ENCODE data around the gene C6orf89. TPM values are rescaled to one million over a fixed set of nuclear protein-coding genes. Genes with fewer than 3 reads are reported as not detected.

Gene C6orf89
- total and polyA plus RNA-seq, 2 of the 13 experiments (the other 11 are each of a cell fraction or from before 2014, with no cell fraction given): 22.1 to 32.2 TPM

GRCh38 chr6:36850021-36850420 is 35.7 kb upstream of the C6orf89 start (continued):
- TF ChIP-seq MZF1 (CRISPR knock-in tag; IDR thresholded peaks at IDR 0.05; ENCODE audit: borderline replicate concordance): no peak
- TF ChIP-seq ZSCAN21 (CRISPR knock-in tag; IDR thresholded peaks at IDR 0.05; ENCODE audit: borderline replicate concordance): no peak
- TF ChIP-seq BCLAF1 (IDR thresholded peaks at IDR 0.05): no peak
- no peak for TF ChIP-seq MED8 (CRISPR knock-in tag; IDR thresholded peaks at IDR 0.05; ENCODE audit: insufficient replicate concordance)

- peak; percentile 74 for FAIRE-seq
- intact Hi-C loops (cut with micrococcal nuclease; ENCODE audit: unreplicated experiment) (loop anchor here (1.0 to 10.0 kb wide), 3 partner anchors 41 to 226 kb away; no protein-coding TSS in a partner anchor), in situ Hi-C loops (cut with HindIII; ENCODE audit: extremely low pct_ligation_motif_present, low pct_unique_long_range_greater_than_20kb) (loop anchor here (5.0 kb wide), 2 partner anchors 39 to 79 kb away; no protein-coding TSS in a partner anchor)
- no peaks in the 10 kb centered on the region for H4K20me1 ChIP-seq (ENCODE audit: insufficient read depth, low read length)
- no peak overlapping the region for H2AFZ ChIP-seq (ENCODE audit: low read length)
- H3K27me3 ChIP-seq (ENCODE audit: control insufficient read depth in 1 of 2, insufficient read depth in 2 of 2, low read length in 2 of 2): no peaks in the 10 kb centered on the region
- H3K4me3 ChIP-seq (replicated peaks in 1 of 3; ENCODE audit: insufficient read depth in 1 of 3, low read depth in 2 of 3, low read length in 3 of 3): no peak overlapping the region
- H3K9me3 ChIP-seq (ENCODE audit: low read length): no peaks in the 10 kb centered on the region
- H3K36me3 ChIP-seq (replicated peaks in 1 of 2; ENCODE audit: control insufficient read depth in 1 of 2, insufficient read depth in 2 of 2, low read length in 2 of 2): peaks cover 8 to 30% of the 10 kb centered on the region in 2 experiments
- CTCF ChIA-PET (ENCODE audit: low intra/inter-chr PET ratio, low total read pairs): interaction anchor here (1.1 to 4.6 kb wide), 6 partner anchors 15 to 85 kb away, joined by 3 to 47 read pairs (median 7); no protein-coding TSS in a partner anchor
- H3K4me2 ChIP-seq (ENCODE audit: low read depth, low read length): no peak overlapping the region
- no TSS peak for BruUV-seq (replicated peaks)
- no peaks in the 10 kb centered on the region for H3K79me2 ChIP-seq (ENCODE audit: insufficient read depth, low read length)
- POLR2A ChIA-PET: interaction anchor here (0.6 to 3.1 kb wide), 5 partner anchors 23 to 175 kb away, joined by 3 to 29 read pairs (median 3); partner anchors contain the start of genes C6orf89 and PPIL1
- H3K27ac ChIP-seq (ENCODE audit: extremely low read length, insufficient read depth, low read length): no peak overlapping the region
- WGBS (ENCODE audit: low lambda C conversion rate): 44% methylated on average over 3 of the region's 3 CpGs
- no peak; the same call in 2 of the 3 replicates for ATAC-seq
- H3K9ac ChIP-seq (ENCODE audit: insufficient read depth, low read depth, low read length): no peak overlapping the region
- DNase-seq (ENCODE audit: low spot score): peak; percentile 69
- peaks cover 35% of the 10 kb centered on the region for H3K4me1 ChIP-seq (ENCODE audit: insufficient read depth, low read length)
- TF ChIP-seq ZNF44 (CRISPR knock-in tag; IDR thresholded peaks at IDR 0.05) (no peak), NR3C1 (CRISPR knock-in tag; IDR thresholded peaks at IDR 0.05) (no peak), CCAR2 (optimal IDR thresholded peaks at IDR 0.05; ENCODE audit: low read depth, low read length) (no peak), MTERF4 (CRISPR knock-in tag; IDR thresholded peaks at IDR 0.05) (0 out of 2 replicates have a peak, but pooled peaks have one; percentile 76), ZNF253 (CRISPR knock-in tag; IDR thresholded peaks at IDR 0.05; ENCODE audit: borderline replicate concordance) (no peak), ZFAT (CRISPR knock-in tag; conservative IDR thresholded peaks at IDR 0.05) (no peak), LRRFIP1 (CRISPR knock-in tag; conservative IDR thresholded peaks at IDR 0.05) (no peak), ERF (CRISPR knock-in tag; IDR thresholded peaks at IDR 0.05) (peak; percentile 66; the same call in 1 of the 2 replicates), ZNF276 (CRISPR knock-in tag; IDR thresholded peaks at IDR 0.05; ENCODE audit: low read depth) (no peak)
Measured at GRCh38 chr6:36851149-36851614, 34.6 kb upstream of the C6orf89 start.

Data from HepG2 (cell line).